HCT116 (cell line): ENCODE measurements around the gene ASB6. TPM values are rescaled to one million over a fixed set of nuclear protein-coding genes. Genes with fewer than 3 reads are reported as not detected.

Source experiments
- ATAC-seq: fragments of 200-7000 bp; cut with Tn5 transposase; 2 replicates; pipeline ENCODE4 v1.9.1; 2020; ENCODE audit warnings: mild to moderate bottlenecking, moderate library complexity
- BruUV-seq: library from RNA; stranded (reverse); fragments of 400-500 nt; replicated peaks from 2 replicates; lab custom pipeline; 2021; lab: Mats Ljungman, UMichigan
- CTCF ChIA-PET: fragments of 300-600 bp; sonication (Branson Sonifier 250); formaldehyde crosslinking; loops from one replicate; lab custom pipeline; 2021; ENCODE audit warnings: antibody characterized with exemption; lab: Charles Lee
- POLR2A ChIA-PET: fragments of 300-600, 350-600 bp; sonication (Branson Sonifier 250); formaldehyde crosslinking; loops from one replicate; lab custom pipeline; 2021; ENCODE audit warnings: antibody characterized with exemption; lab: Charles Lee
- RAD21 ChIA-PET, 2 experiments: fragments of 300-600 bp; sonication (Branson Sonifier 250); formaldehyde crosslinking; loops; one replicate each; lab custom pipeline; 2023; ENCODE audit warnings: low total read pairs in 2 of 2; ENCODE audit not compliant: uncharacterized antibody in 2 of 2, unreplicated experiment in 2 of 2, low non-redundant PET in 1 of 2; lab: Charles Lee
- DNase-seq: peaks from one replicate; pipeline ENCODE4 v3.0.0-alpha.2; 2010; ENCODE audit warnings: low read depth, low spot score
- H2AFZ ChIP-seq: fragments of 200-600 bp; shearing (Covaris generic), sonication (generic); 2 replicates; pipeline ENCODE4 v1.6.1; 2017; ENCODE audit warnings: low read depth, mixed run types, mixed read lengths, antibody characterized with exemption, low read length; ENCODE audit not compliant: poor library complexity, severe bottlenecking
- H3K27ac ChIP-seq: 2 replicates; pipeline ENCODE4 v1.5.1; 2012; ENCODE audit warnings: low read depth, low read length
- H3K27me3 ChIP-seq: fragments of 200-600 bp; sonication (generic); 2 replicates; pipeline ENCODE4 v1.6.1; 2016; ENCODE audit warnings: mixed run types, low read length, mixed read lengths; ENCODE audit not compliant: insufficient read depth
- H3K36me3 ChIP-seq, 2 experiments: fragments of 200-500 bp in 1 of 2; fragments of 200-600 bp in 1 of 2; sonication (Bioruptor generic) in 1 of 2; sonication (generic) in 1 of 2; 2 replicates each; pipeline versions ENCODE4 v1.5.1 to v1.6.1; 2014 to 2016; ENCODE audit warnings: low read length in 2 of 2, inconsistent platforms in 1 of 2, mixed read lengths in 1 of 2, mixed run types in 1 of 2; ENCODE audit not compliant: insufficient read depth in 2 of 2, control insufficient read depth in 1 of 2
- H3K4me1 ChIP-seq, 2 experiments: fragments of 200-600 bp in 1 of 2; sonication (generic) in 1 of 2; 2 replicates each; pipeline versions ENCODE4 v1.5.1 to v1.6.1; 2012 to 2017; ENCODE audit warnings: low read length in 2 of 2, inconsistent platforms in 1 of 2, mild to moderate bottlenecking in 1 of 2, mixed read lengths in 1 of 2, mixed run types in 1 of 2, moderate library complexity in 1 of 2; ENCODE audit not compliant: insufficient read depth in 2 of 2, control insufficient read depth in 1 of 2
- H3K4me2 ChIP-seq: fragments of 200-600 bp; sonication (generic); 2 replicates; pipeline ENCODE4 v1.6.1; 2017; ENCODE audit warnings: mixed run types, low read length, mixed read lengths
- H3K4me3 ChIP-seq, 2 experiments: fragments of 200-600 bp in 1 of 2; sonication (generic) in 1 of 2; replicated peaks in 1 of 2; 2 replicates each; pipeline ENCODE4 v1.5.1; 2011 to 2016; ENCODE audit warnings: low read length in 2 of 2, control low read depth in 1 of 2, low read depth in 1 of 2, mild to moderate bottlenecking in 1 of 2, mixed read lengths in 1 of 2, mixed run types in 1 of 2
- H3K79me2 ChIP-seq: fragments of 200-600 bp; sonication (generic); 2 replicates; pipeline ENCODE4 v1.6.1; 2017; ENCODE audit warnings: mild to moderate bottlenecking, mixed run types, low read length, moderate library complexity, mixed read lengths; ENCODE audit not compliant: insufficient read depth
- H3K9ac ChIP-seq: fragments of 200-600 bp; sonication (generic); 2 replicates; pipeline ENCODE4 v1.6.1; 2016; ENCODE audit warnings: low read length, mixed read lengths
- H3K9me2 ChIP-seq: fragments of 200-600 bp; sonication (generic), shearing (Covaris generic); 2 replicates; pipeline ENCODE4 v1.6.1; 2017; ENCODE audit warnings: mixed run types, mild to moderate bottlenecking, moderate library complexity; ENCODE audit not compliant: insufficient read depth
- H3K9me3 ChIP-seq, 2 experiments: fragments of 200-500 bp in 1 of 2; fragments of 200-600 bp in 1 of 2; sonication (Bioruptor generic) in 1 of 2; sonication (generic) in 1 of 2; 2 replicates each; pipeline ENCODE4 v1.6.1; 2014 to 2017; ENCODE audit warnings: low read length in 2 of 2, mixed read lengths in 2 of 2, inconsistent platforms in 1 of 2, low read depth in 1 of 2, mild to moderate bottlenecking in 1 of 2, mixed run types in 1 of 2, moderate library complexity in 1 of 2; ENCODE audit not compliant: control insufficient read depth in 1 of 2, insufficient read depth in 1 of 2
- H4K20me1 ChIP-seq: fragments of 200-600 bp; sonication (generic), shearing (Covaris generic); 2 replicates; pipeline ENCODE4 v1.6.1; 2017; ENCODE audit warnings: mixed run types, mild to moderate bottlenecking, moderate library complexity; ENCODE audit not compliant: insufficient read depth
- CBX3 ChIP-seq: IDR thresholded peaks from 2 replicates; pipeline ENCODE4 v1.6.1; 2012; ENCODE audit warnings: low read depth
- ELF1 ChIP-seq: IDR thresholded peaks from 2 replicates; pipeline ENCODE4 v1.6.1; 2012; ENCODE audit warnings: low read depth, borderline replicate concordance
- EZH2phosphoT487 ChIP-seq: fragments of 200-600 bp; IDR thresholded peaks from 2 replicates; pipeline ENCODE4 v1.6.1; 2018; ENCODE audit warnings: antibody characterized with exemption, borderline replicate concordance
- MAX ChIP-seq: IDR thresholded peaks from 2 replicates; pipeline ENCODE4 v1.6.1; 2012
- POLR2AphosphoS5 ChIP-seq: IDR thresholded peaks from 2 replicates; pipeline ENCODE4 v1.6.1; 2011; ENCODE audit warnings: mild to moderate bottlenecking, low read depth, low read length, moderate library complexity
- RAD21 ChIP-seq: IDR thresholded peaks from 2 replicates; pipeline ENCODE4 v1.6.1; 2012; ENCODE audit warnings: low read depth, mild to moderate bottlenecking
- SIN3A ChIP-seq: IDR thresholded peaks from 2 replicates; pipeline ENCODE4 v1.6.1; 2012; ENCODE audit warnings: low read depth
- SRF ChIP-seq: IDR thresholded peaks from 2 replicates; pipeline ENCODE4 v1.6.1; 2012; ENCODE audit warnings: low read depth
- ZBTB33 ChIP-seq: IDR thresholded peaks from 2 replicates; pipeline ENCODE4 v1.6.1; 2011; ENCODE audit warnings: mild to moderate bottlenecking, low read length, moderate library complexity; ENCODE audit not compliant: insufficient replicate concordance; ENCODE audit errors: extremely low read depth
- intact Hi-C: fragments of 100-400 bp; cut with micrococcal nuclease; formaldehyde crosslinking; loops from 2 replicates; pipeline ENCODE4 v1.10.0; 2022
- total RNA-seq: library from RNA; stranded (reverse); gene quantifications from one replicate; pipeline ENCODE4 v1.2.1, GENCODE V29; 2021; ENCODE audit not compliant: unreplicated experiment

Gene ASB6
- total RNA-seq, 1 experiment from 2014 or later: 21.6 TPM

GRCh38 chr9:129626079-129626624 is 15.8 kb downstream of the ASB6 start, which contains the start of gene NTMT1 (continued):
- TF ChIP-seq MAX (peak; percentile 99), ELF1 (no peak; the same call in 1 of the 2 replicates), EZH2phosphoT487 (no peak), SRF (no peak)

- no peak overlapping the region for H3K9ac ChIP-seq
- BruUV-seq: no TSS peak
- RAD21 ChIA-PET: interaction anchor here (1.4 to 2.0 kb wide), 3 partner anchors 486 to 493 kb away, joined by 5 to 9 read pairs (median 5); no protein-coding TSS in a partner anchor
Measured at GRCh38 chr9:129624947-129625346, 17.0 kb downstream of the ASB6 start.

More at GRCh38 chr9:129624947-129625346, 17.0 kb downstream of the ASB6 start:
- H3K36me3 ChIP-seq: peaks cover 5 to 23% of the 10 kb centered on the region in 2 experiments; a peak in 3 of 4 replicates
- no peaks in the 10 kb centered on the region for H3K9me2 ChIP-seq
- ATAC-seq: no peak
- peak overlapping the region; percentile 88; the same call in 1 of the 2 replicates for H3K4me2 ChIP-seq
- DNase-seq: no peak
- peaks cover 15% of the 10 kb centered on the region; the same call in 1 of the 2 replicates for H4K20me1 ChIP-seq
- ChIA-PET POLR2A (interaction anchor here (1.2 to 3.8 kb wide), 8 partner anchors 16 to 493 kb away, joined by 3 to 26 read pairs (median 4); partner anchors contain the start of gene IER5L), CTCF (interaction anchor here (0.8 to 4.4 kb wide), 18 partner anchors 8 to 544 kb away, joined by 3 to 91 read pairs (median 4); partner anchors contain the start of genes DOLPP1 and IER5L)
- H3K4me1 ChIP-seq: peaks cover 11 to 43% of the 10 kb centered on the region in 2 experiments
- H3K27ac ChIP-seq: no peak overlapping the region
- no peaks in the 10 kb centered on the region for H3K27me3 ChIP-seq
- H3K79me2 ChIP-seq: peaks cover 39% of the 10 kb centered on the region
- H3K9me3 ChIP-seq: no peaks in the 10 kb centered on the region
- intact Hi-C loops: loop anchor here (1.0 kb wide), 2 partner anchors 486 to 494 kb away; no protein-coding TSS in a partner anchor
- H2AFZ ChIP-seq: no peak overlapping the region
- TF ChIP-seq ELF1 (no peak), RAD21 (no peak), SIN3A (no peak), ZBTB33 (no peak), CBX3 (no peak), POLR2AphosphoS5 (no peak)
- H3K4me3 ChIP-seq: no peak overlapping the region
